IPS-11a (cell line): ENCODE results near the gene IFIT1B.
"Not testable (repeated sequence)": the region's sequence is repeated elsewhere in the genome, so short reads cannot be mapped to it uniquely, and the experiment has no call there.

Experiments used
- H3K4me3 ChIP-seq: one replicate; pipeline ENCODE4 v1.5.1; 2013; ENCODE audit warnings: low read depth, low read length, control low read depth

Gene IFIT1B

DNA sequence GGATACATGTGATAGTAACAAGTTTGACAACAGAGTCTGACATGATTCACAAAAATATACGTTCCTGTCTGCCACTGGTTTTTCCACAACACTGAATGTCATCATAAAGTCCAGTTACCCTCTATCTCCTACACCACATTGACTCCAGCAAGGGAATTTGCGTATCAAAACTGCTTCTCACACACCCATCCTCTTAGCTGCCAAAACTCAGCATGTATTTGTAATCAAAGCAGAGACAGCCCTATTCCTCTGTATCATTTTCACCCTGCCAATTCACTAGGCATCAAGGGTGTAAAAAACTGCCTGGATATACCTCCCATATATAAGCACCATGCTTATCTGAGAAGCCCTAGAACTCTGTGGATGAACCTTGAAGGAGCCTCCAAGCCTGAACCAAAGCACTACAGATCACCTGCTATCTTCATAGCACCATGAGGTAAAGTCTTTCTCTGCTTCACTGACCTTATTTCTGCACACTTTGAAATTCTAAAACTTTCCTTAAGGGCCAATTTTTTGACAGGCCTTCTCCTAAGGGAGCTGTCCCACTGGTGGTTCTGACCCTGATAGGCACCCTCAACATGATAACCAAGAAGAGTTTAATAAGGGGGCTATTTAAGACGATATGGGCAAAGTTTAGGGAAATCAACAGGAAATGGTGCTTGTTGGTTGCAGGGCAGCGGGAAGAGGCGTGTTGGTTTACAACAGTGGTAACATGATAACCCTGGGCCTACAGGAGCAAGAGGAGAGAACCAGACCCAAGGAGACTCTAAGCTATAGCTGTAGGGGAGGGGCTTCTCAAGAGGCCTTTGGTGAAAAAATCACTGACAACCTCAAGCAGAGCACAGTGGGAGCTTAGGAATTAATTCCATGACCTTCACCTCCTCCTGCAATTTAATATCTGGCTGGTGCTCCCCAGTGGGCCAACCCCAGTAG lies at the start of gene IFIT1B:
Gene IFIT1B, plus strand, starts transcription at position 352 of the 933 bp plus-strand sequence. Its CDS starts 80 bp downstream, at position 432.
- H3K4me3 ChIP-seq = no peak within 1 kb of the TSS

- no peak overlapping the region for H3K4me3 ChIP-seq
Measured at GRCh38 chr10:89329151-89329550, 48.7 kb upstream of the IFIT1B start.

DNA sequence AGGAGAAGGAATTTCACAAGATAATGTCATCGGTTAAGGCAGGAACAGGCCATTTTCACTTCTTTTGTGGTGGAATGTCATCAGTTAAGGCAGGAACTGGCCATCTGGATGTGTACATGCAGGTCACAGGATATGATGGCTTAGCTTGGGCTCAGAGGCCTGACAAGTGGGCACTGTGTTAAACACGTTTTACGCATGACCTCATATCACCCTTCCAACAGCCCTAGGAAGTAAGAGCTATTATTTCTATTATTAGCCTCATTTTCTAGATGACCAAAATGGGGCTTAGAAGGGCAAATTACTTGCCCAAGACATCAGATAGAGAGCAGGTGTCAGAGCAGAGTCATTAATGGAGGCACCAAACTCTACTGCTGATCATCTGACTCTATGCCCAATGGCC lies 47.8 kb upstream of the IFIT1B start:
- not testable (repeated sequence) for H3K4me3 ChIP-seq

DNA sequence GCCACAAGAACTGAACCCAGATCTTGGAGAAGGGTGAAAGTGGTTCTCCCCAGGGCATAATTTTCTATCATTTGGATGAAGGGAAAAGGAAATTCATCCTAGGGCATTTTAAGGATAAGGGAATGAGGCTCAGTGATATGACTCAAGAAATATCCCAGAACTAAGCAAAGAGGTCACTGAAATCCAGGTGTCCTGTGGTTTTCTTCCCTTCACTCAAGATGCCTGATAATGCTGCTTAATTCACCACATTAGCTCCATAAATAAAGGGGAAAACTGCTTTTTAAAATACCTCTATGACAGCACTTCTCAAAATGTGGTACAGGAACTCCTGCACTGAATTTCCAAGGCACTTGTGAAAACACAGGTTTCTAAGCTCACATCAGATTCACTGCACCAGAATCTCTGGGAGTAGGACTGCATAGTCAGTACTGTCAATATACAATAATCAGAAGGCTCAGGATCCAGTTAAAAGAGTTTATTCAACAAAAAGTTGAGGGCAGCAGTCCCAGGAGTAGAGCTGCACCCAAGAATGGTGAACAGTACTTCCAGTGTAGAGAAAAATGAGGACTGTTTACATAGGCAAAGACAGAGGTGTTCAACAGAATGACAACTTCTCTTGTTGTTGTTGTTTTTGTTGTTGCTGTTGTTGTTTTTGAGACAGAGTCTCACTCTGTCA lies 47.2 kb upstream of the IFIT1B start:
- H3K4me3 ChIP-seq = no peak overlapping the region

DNA sequence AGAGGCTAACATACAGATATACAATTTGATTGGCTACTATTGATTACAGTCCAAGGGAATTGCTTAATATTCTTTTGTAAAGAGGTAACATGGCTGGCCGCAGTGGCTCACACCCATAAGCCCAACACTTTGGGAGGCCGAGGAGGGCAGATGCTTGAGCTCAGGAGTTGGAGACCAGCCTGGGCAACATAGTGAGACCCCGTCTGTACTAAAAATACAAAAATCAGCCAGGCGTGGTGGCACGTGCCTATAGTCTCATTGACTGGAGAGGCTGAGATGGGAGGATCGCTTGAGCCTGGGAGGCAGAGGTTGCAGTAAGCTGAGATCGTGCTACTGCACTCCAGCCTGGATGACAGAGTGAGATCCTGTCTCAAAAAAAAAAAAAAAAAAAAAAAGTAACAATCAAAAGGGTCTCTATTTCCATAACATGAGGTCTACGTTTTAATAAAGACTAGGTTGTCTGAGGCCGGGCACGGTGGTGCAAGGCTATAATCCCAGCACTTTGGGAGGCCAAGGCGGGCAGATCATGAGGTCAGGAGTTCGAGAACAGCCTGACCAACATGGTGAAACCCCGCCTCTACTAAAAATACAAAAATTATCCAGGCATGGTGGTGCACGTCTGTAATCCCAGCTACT lies 46.3 kb upstream of the IFIT1B start:
- H3K4me3 ChIP-seq = not testable (repeated sequence)

GRCh38 chr10:89332123-89332633 lies 45.7 kb upstream of the IFIT1B start:
- H3K4me3 ChIP-seq = no peak overlapping the region

- no peak overlapping the region for H3K4me3 ChIP-seq
Measured at GRCh38 chr10:89335226-89335625, 42.6 kb upstream of the IFIT1B start.

DNA sequence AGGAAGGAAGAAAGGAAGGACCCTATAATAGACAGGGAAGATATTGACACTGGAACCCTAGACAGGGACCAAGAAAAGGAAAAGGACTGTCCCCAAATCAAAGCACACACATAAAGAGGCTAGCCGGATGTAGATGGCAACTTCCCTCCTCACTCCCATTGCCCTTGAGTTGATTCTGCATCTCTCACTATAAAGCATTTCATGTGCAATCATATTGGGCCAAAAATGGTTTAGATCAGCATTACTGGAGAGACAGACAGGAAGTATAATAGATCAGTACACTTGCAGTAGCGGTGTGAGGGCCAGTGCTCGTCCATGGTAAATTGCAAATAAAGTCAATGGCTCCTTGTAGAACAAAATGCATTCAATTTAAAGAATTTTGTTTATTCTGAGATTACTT lies 41.6 kb upstream of the IFIT1B start:
- no peak overlapping the region for H3K4me3 ChIP-seq

- no peak overlapping the region for H3K4me3 ChIP-seq
Measured at GRCh38 chr10:89337484-89337883, 40.4 kb upstream of the IFIT1B start.

- no peak overlapping the region for H3K4me3 ChIP-seq
Measured at GRCh38 chr10:89338713-89339112, 39.1 kb upstream of the IFIT1B start.

DNA sequence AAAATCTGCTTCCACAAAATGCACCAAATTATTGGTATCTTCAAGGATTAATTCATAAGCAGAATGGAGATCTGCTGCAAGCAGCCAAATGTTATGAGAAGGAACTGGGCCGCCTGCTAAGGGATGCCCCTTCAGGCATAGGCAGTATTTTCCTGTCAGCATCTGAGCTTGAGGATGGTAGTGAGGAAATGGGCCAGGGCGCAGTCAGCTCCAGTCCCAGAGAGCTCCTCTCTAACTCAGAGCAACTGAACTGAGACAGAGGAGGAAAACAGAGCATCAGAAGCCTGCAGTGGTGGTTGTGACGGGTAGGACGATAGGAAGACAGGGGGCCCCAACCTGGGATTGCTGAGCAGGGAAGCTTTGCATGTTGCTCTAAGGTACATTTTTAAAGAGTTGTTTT lies 38.0 kb upstream of the IFIT1B start:
- no peak overlapping the region for H3K4me3 ChIP-seq

DNA sequence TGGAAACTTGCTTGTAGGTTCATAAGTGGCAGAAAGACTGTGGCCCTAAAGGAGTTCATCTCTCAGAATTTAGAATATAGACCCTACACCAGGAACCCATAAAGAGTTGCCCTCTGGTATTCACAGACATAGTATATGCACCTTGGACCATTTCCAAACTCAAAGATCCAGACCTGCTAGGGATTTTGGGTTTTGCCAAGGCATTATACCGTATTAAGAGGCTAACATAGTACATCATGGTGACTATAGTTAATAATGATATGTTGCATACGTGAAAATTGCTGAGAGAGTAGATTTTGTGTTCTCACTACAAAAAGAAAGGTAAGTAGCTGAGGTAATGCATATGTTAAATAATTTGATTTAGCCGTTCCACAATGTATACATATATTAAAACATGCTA lies 36.2 kb upstream of the IFIT1B start:
- H3K4me3 ChIP-seq = no peak overlapping the region

DNA sequence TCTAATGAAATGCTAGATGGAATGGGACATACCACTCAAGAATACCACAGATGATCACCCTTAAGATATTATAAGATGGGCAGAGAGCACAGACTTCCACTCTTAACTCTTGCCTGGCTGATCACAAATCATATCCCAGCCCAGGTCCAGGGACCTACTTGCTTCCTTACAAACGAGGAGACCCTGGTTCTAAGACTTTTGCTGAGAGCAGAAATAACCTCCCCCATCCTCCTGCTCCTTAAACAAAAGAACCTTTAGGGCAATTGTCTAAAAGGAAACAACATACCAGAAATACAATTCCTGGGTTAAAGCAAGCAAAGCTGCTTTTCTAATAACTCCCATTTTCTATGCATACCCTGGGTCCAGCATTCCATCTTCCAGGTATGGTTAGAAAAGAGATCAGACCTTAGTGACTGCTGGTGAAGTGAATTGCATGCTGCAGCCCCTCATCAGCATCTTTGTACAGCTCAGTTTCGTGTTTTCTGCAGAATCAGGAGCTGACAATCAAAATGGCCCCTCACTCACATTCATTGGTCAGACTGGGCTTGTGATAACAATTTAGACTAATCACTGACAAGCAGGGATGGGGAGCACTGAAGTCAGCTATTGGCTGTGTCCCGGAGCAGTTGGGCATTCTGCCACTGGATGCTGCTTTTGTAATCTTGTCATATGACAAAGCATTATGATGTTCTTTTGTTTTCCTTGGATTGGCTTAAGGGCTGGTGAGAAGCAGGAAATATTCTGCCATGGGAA lies 35.5 kb upstream of the IFIT1B start:
- H3K4me3 ChIP-seq = no peak overlapping the region

- H3K4me3 ChIP-seq = no peak overlapping the region
Measured at GRCh38 chr10:89343089-89343767, 34.6 kb upstream of the IFIT1B start.

DNA sequence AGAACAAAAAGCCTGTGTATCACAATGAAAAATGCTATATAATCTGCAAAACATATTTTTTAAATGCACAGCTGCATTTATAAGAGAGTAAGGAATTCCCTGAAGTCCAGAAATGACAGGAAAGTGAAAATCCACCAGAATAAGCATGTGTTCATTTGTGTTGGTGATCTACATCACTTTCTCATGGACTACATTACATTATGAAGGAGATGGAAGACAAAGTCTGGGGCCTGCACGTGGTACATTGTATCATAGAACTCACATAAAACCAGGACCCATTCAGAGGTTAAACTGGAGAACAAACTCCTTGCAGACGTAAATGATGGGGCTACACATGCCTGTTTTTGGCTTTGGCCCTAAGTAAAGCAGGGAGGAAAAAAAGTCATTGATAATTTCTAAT lies 33.7 kb upstream of the IFIT1B start:
- H3K4me3 ChIP-seq = no peak overlapping the region

DNA sequence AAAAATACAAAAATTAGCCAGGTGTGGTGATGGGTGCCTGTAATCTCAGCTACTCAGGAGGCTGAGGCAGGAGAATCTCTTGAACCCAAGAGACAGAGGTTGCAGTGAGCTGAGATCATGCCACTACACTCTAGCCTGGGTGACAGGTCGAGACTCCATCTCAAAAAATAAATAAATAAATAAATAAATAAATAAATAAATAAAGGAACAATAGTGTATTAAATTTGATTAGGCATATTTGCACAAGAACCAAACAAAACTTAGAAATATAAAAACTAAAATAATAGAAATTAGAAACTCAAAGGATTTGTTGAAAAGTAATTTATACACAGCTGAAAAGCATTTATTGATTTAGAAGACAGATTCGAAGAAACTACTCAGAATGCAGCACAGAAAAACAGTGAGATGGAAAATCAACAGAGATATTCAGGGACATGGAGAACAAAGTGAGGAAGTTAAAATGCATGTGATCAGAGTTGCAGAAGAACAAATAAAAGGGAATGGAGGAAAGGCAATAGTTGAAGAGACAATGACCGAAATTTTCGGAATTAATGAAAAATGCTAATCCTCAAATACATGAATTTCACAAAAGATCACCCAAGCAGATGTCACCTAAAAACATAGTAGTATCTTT lies 32.4 kb upstream of the IFIT1B start:
- no peak overlapping the region for H3K4me3 ChIP-seq

DNA sequence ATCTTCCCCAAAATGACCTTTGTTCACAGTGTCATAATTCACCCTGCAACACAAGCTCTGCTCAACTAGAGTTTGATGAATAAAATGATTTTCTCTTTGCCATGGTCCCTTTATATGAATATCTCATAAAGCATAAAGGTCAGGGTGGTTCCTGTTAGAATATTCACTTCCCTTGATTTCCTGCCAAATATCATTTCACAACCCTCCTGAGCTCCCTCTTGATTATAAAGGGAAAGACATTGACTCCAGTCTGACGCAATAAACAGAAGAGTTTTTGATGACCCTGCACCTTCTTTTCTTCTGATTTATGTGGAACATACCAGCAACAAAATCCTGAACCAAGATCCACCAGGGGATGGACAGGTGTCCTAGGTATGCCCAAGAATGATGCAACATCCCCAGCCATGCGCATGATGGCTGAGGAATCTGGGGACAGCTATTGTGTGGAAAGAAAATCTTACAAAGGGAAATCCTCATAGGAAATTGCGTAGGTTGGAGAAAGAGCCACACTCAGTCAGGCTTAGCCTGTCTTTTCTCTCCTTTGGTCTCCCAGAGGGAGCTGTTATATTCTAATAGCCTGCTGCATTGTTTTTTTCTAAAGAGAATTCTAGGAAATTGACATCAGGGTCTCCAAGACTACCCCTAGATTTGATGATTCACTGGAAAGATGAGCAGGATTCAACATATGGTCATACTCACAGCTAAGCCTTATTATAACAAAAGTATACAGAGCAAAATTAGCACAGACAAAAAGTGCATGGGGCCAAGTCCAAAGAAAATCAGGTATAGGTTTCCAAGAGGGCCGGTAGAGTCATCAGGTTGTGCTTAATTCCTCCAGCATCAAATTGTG lies 31.2 kb upstream of the IFIT1B start:
- H3K4me3 ChIP-seq = no peak overlapping the region

DNA sequence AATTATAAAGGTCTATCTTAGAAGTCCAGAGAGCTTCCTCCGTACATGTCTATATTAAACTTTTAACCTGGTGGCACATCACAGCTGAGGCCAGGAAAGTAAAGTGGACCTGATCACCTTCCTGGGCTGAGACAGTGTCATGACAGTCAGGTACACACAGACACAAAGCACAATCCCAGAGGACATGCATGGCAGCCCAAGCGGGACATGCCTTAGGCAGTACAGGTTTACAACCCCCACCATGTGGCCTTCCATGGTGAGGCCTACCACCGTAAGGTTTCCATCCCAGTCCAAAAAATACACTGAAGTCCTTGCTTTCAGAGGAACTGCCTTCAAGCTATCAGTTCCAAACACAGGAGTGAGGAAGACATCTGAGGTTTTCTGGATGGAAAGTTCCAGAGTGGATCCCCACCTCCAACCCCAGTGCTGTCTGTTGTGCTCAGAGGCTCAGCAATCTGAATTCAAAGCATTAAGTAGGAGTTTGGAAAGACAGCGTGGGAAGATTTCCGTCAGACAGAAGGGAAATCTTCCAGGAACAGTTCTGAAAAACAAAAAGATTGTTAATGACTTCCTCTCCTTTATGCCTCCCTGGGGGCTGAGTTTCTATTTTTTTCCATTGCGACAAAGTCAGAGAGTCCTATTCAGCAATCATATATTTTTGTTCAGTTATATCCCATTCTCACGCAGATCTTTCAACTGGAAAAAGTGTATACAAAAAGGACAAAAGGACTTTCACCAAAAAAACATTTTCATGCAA lies 30.0 kb upstream of the IFIT1B start:
- no peak overlapping the region for H3K4me3 ChIP-seq
